Measurements from ENCODE around the gene PCNX2.
A peak's percentile ranks its signal among the peaks of the same experiment; 100 is the strongest.

GRCh38 chr1:232952514-232953499 lies 342.7 kb downstream of the PCNX2 start:
- no peak for TF ChIP-seq KDM1A (IDR thresholded peaks at IDR 0.05; ENCODE audit: borderline replicate concordance)
- peak; percentile 65 to 87 (median 78) for TF ChIP-seq CTCF (IDR thresholded peaks at IDR 0.05 in 2 of 3, conservative IDR thresholded peaks at IDR 0.05 in 1 of 3; ENCODE audit: control insufficient read depth in 2 of 3, extremely low read depth in 1 of 3, insufficient read depth in 1 of 3, low read depth in 3 of 3, low read length in 3 of 3)
- no peak for TF ChIP-seq POLR2A (IDR thresholded peaks at IDR 0.05; ENCODE audit: low read depth, low read length)

Measured in GM12878 (cell line).